K562 treated with DMSO at 1 percent for 4 hours (cell line): ENCODE results near the gene UBL3. TPM values are rescaled to one million over a fixed set of nuclear protein-coding genes. Genes with fewer than 3 reads are reported as not detected.

ENCODE experiments used
- total RNA-seq: library from RNA; unstranded; fragments of 300-600 nt; gene quantifications from 2 replicates; pipeline ENCODE4 v1.2.3, GENCODE V29; 2022; ENCODE audit not compliant: insufficient read depth

UBL3 gene, protein sequence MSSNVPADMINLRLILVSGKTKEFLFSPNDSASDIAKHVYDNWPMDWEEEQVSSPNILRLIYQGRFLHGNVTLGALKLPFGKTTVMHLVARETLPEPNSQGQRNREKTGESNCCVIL
- 2.8 and 3.1 TPM in 2 replicates for total RNA-seq

DNA sequence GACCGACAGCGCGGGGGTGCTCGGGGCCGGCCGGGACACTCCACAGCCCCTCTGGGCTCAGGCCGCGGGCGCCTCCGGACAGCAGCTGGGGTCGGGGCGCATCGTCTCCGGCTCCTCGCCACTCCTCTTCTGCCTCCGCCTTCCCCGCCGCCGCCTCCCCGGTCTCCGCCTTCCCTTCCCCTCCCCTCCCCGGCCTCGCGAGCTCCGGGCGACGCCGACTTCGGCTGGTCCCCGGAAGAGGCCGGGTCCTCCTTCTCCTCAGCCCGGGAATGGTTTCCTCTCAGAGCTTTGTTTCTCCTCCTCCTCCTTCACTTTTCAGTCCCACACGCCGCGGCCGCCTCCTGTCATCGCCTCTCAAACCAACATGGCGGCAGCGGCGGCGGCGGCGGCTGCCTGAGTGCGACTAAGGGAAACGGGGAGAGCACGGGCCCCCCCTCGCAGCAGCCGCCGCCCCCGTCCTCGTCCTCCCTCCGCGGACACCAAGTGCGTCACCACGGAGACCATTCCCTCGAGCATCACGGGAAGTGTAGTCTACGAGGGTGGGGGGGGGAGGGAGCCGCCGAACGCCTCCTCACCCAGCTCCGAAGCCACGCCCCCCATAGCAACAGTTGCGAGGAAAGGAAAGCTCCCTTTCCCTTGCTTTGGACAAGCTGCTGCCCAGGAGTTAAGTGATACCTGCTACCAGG lies at the start of gene UBL3:
TSS of gene UBL3 (minus strand) at position 405 of the 686 bp plus-strand sequence. CDS start 1,079 bp downstream, outside the sequence.

